Activated T-helper 17 cell treated with anti-CD3 and anti-CD28 coated beads, Interleukin-2, amount 50 U/mL, for 72 hours (primary cell): ENCODE measurements around the gene THBS2. TPM values are rescaled to one million over a fixed set of nuclear protein-coding genes. Genes with fewer than 3 reads are reported as not detected.
"Not testable (repeated sequence)": the region's sequence is repeated elsewhere in the genome, so short reads cannot be mapped to it uniquely, and the experiment has no call there.

Experiments
- ATAC-seq: fragments of 150-1000 bp; cut with Tn5 transposase; replicated peaks from 2 replicates; pipeline ENCODE4 v1.10.0; 2021; ENCODE audit warnings: mild to moderate bottlenecking, moderate library complexity
- H3K27ac Mint-ChIP-seq: one replicate; pipeline ENCODE4 v1.8.0; 2022; ENCODE audit warnings: mixed read lengths
- H3K27me3 Mint-ChIP-seq: one replicate; pipeline ENCODE4 v1.8.0; 2022; ENCODE audit warnings: mixed read lengths
- H3K36me3 Mint-ChIP-seq: one replicate; pipeline ENCODE4 v1.8.0; 2022; ENCODE audit warnings: low read depth, mild to moderate bottlenecking, mixed read lengths
- H3K4me1 Mint-ChIP-seq: one replicate; pipeline ENCODE4 v1.8.0; 2022; ENCODE audit warnings: mixed read lengths
- H3K4me3 Mint-ChIP-seq: one replicate; pipeline ENCODE4 v1.8.0; 2022; ENCODE audit warnings: mild to moderate bottlenecking, mixed read lengths
- H3K9me3 Mint-ChIP-seq: one replicate; pipeline ENCODE4 v1.8.0; 2022; ENCODE audit warnings: mixed read lengths
- total RNA-seq, 2 donors: library from RNA; stranded (reverse); gene quantifications; one replicate each; pipeline ENCODE4 v1.2.3, GENCODE V29; 2022

The THBS2 gene
- total RNA-seq, 2 donors from 2014 or later = not detected

DNA sequence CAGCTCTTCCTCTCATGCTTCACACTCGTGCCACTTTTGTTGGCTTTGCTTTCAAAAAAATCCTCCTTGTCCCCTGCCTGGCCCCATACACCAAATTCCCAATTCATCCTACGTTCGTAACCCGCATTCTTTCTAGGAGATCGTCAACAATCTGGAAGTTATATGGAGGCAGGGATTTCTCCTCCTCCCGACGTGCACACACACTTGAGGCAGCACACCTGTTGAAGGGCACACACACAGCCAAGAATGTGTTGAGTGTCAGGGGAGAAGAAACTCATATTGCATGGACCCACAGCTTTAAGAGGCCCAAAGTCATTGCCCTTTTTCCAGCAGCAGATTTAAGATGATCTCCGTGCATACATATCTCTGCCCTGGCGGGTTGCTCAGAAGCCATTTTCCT lies 28.9 kb downstream of the THBS2 start:
- peaks cover 18% of the 10 kb centered on the region for H3K27me3 Mint-ChIP-seq
- H3K36me3 Mint-ChIP-seq = no peaks in the 10 kb centered on the region

DNA sequence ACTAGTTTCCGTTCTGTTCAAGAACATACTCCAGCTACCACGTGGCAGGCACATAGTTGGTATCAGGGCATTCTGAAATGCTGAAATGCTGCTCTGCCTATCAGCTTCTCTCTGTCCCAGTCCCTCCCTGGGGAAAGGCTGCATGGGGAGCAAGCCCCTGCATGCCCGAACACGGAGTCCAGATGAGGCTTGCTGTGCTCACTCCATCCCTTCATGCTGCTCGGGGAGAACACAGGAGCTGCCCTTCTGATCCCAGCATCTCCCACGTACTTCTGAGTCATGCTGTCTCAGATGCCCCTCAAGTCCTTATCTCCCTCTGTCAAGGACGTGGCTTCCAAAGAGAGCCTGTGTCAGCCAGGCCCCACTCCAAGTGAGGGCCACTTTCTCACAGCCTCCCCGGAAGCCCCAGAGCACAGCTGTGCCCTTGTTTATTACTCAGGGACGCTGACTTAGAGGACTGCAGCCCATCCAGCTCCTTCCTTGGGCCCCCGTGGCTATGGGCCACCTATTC lies 29.4 kb downstream of the THBS2 start:
- Mint-ChIP-seq H3K9me3 (no peaks in the 10 kb centered on the region), H3K27me3 (peaks cover 18% of the 10 kb centered on the region)
- ATAC-seq = no peak

More for the DNA sequence above, 28.9 kb downstream of the THBS2 start:
- H3K27ac Mint-ChIP-seq = no peak overlapping the region
- H3K9me3 Mint-ChIP-seq = no peaks in the 10 kb centered on the region
- H3K4me1 Mint-ChIP-seq = no peaks in the 10 kb centered on the region
- H3K4me3 Mint-ChIP-seq = no peak overlapping the region
- ATAC-seq = no peak

DNA sequence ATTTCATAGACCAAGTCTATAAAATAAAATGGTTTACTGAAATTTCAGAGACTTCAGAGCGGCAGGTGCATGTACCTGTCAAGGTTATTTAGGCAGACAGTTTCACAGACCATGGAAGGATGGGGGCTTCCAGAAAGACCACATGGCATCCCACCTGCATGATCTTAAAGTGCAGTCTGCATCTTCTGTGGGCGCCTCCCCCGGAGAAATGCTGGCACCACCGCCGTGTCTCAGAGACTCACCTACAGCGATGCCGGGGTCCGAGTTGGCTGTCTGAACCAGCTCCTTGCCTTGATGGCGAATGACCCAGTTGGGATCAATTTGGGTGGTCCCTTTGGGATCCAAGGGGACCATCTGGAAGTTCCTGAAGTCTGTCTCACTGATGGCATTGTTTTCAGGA lies 30.6 kb downstream of the THBS2 start:
- Mint-ChIP-seq H3K27ac (no peak overlapping the region), H3K27me3 (peaks cover 18% of the 10 kb centered on the region), H3K9me3 (no peaks in the 10 kb centered on the region), H3K36me3 (no peaks in the 10 kb centered on the region), H3K4me3 (no peak overlapping the region), H3K4me1 (no peaks in the 10 kb centered on the region)
- no peak for ATAC-seq

More for the DNA sequence above, 29.4 kb downstream of the THBS2 start:
- H3K4me1 Mint-ChIP-seq = no peaks in the 10 kb centered on the region
- H3K36me3 Mint-ChIP-seq = no peaks in the 10 kb centered on the region
- H3K27ac Mint-ChIP-seq = no peak overlapping the region
- H3K4me3 Mint-ChIP-seq = no peak overlapping the region

- H3K36me3 Mint-ChIP-seq = no peaks in the 10 kb centered on the region
- no peak overlapping the region for H3K4me3 Mint-ChIP-seq
- H3K4me1 Mint-ChIP-seq = no peaks in the 10 kb centered on the region
- peaks cover 18% of the 10 kb centered on the region for H3K27me3 Mint-ChIP-seq
- H3K27ac Mint-ChIP-seq = no peak overlapping the region
- no peaks in the 10 kb centered on the region for H3K9me3 Mint-ChIP-seq
- no peak for ATAC-seq
Observed at GRCh38 chr6:169222126-169222525, 31.5 kb downstream of the THBS2 start.

- Mint-ChIP-seq H3K27me3 (peaks cover 13% of the 10 kb centered on the region), H3K4me3 (no peak overlapping the region), H3K9me3 (no peaks in the 10 kb centered on the region), H3K4me1 (no peaks in the 10 kb centered on the region), H3K27ac (no peak overlapping the region), H3K36me3 (no peaks in the 10 kb centered on the region)
- no peak for ATAC-seq
Observed at GRCh38 chr6:169221264-169221663, 32.4 kb downstream of the THBS2 start.

GRCh38 chr6:169220068-169220964 lies 33.3 kb downstream of the THBS2 start:
- Mint-ChIP-seq H3K27me3 (peaks cover 8% of the 10 kb centered on the region), H3K4me3 (no peak overlapping the region), H3K9me3 (no peaks in the 10 kb centered on the region), H3K36me3 (no peaks in the 10 kb centered on the region), H3K27ac (no peak overlapping the region), H3K4me1 (no peaks in the 10 kb centered on the region)
- no peak for ATAC-seq

DNA sequence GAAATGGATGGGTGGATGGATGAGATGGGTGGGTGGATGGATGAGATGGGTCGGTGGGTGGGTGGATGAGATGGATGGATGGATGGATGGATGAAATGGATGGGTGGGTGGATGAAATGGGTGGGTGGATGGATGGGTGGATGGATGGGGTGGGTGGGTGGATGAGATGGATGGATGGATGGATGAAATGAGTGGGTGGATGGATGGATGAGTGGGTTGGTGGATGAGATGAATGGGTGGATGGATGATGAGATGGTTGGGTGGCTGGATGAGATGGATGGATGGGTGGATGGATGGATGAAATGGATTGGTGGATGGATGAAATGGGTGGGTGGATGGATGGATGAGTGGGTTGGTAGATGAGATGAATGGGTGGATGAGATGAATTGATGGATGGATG lies 35.7 kb downstream of the THBS2 start:
- Mint-ChIP-seq H3K4me1 (peaks cover 4% of the 10 kb centered on the region), H3K27me3 (no peaks in the 10 kb centered on the region), H3K36me3 (no peaks in the 10 kb centered on the region), H3K4me3 (no peak overlapping the region), H3K9me3 (no peaks in the 10 kb centered on the region), H3K27ac (no peak overlapping the region)
- ATAC-seq = no peak

- H3K9me3 Mint-ChIP-seq = peaks cover 1% of the 10 kb centered on the region
- H3K4me1 Mint-ChIP-seq = peaks cover 5% of the 10 kb centered on the region
- no peak overlapping the region for H3K4me3 Mint-ChIP-seq
- no peak for ATAC-seq
- H3K27me3 Mint-ChIP-seq = no peaks in the 10 kb centered on the region
- no peaks in the 10 kb centered on the region for H3K36me3 Mint-ChIP-seq
- no peak overlapping the region for H3K27ac Mint-ChIP-seq
Observed at GRCh38 chr6:169216830-169217229, 36.8 kb downstream of the THBS2 start.

DNA sequence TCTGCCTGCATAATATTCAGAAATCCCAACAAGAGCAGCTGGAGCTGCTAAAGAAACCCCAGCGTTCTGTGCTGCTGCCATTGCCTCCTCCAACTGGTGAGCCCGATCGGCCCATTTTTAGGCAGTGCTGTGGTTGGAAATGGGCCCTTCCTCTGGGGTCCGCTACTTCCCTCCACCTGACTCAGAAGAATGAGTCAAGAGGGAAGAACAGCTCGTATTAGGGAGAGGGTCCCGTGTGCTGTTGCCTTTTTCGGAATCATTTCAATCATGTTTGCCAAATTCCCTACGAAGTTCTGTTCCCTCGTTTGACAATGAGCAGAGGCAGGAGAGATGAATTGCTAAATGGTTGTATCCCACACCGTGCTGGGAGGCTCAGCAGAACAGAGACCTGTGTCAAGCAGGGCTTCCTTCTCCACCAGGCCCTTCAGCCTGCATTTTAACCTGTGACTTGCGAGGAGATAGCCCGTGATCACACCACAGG lies 38.4 kb downstream of the THBS2 start:
- Mint-ChIP-seq H3K27ac (peak overlapping the region; percentile 65), H3K27me3 (no peaks in the 10 kb centered on the region), H3K9me3 (peaks cover 6% of the 10 kb centered on the region), H3K4me3 (no peak overlapping the region), H3K36me3 (no peaks in the 10 kb centered on the region), H3K4me1 (peaks cover 9% of the 10 kb centered on the region)
- ATAC-seq = no peak

DNA sequence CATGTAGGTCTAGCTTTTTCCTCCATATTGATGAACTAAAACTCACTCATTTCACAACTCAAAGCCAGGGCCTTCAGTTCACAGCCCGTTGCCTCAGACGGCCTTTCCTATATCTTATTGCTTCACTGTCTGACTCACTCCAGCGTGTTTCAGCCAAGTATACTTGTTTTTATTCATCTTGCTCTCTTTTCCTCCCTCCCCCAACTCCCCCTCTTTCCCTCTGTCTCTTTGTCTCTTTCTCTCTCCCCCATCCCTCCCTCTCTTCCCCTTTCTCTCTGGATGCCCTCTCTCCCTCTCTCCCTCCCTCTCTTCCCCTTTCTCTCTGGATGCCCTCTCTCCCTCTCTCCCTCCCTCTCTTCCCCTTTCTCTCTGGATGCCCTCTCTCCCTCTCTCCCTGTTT lies 38.9 kb downstream of the THBS2 start:
- H3K9me3 Mint-ChIP-seq, H3K36me3 Mint-ChIP-seq, H3K4me1 Mint-ChIP-seq, ATAC-seq, H3K4me3 Mint-ChIP-seq, H3K27me3 Mint-ChIP-seq: not testable (repeated sequence)
- H3K27ac Mint-ChIP-seq = peak overlapping the region; percentile 65

DNA sequence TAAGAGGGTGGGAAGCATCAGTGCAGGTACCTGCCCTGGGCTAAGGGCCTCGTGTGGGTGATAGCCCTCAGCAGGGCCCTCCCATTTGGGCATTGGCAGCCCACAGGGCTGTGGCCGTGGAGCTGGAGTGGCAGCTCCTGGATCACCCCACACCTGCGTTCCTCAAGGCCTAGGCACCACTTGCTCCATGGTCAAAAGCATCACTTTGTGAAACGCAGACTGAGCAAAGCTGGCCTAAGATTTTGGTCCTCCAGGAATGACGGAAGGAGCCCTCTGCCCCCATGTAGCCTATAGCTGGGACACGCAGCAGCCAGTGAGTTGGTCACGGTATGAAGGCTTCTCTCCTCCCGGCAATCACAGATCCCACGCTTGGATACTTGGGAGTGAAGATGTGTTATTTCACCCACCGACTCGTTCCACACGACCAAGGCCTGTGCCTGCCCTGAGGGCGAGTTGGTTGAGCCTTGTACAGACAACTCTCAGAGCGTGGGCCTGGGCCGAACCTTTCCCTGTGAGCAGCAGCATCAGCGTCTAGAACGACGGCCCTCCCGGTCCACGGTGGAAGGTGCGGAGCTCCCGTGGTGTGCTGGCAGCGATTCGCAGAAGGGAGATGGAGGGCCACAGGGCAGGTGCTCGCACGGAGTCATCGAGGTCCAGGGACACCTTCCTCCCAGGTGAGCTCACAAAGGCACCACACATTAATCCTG lies 39.7 kb downstream of the THBS2 start:
- H3K27ac Mint-ChIP-seq = no peak overlapping the region
- no peak for ATAC-seq
- peaks cover 6% of the 10 kb centered on the region for H3K9me3 Mint-ChIP-seq
- H3K27me3 Mint-ChIP-seq = no peaks in the 10 kb centered on the region
- H3K36me3 Mint-ChIP-seq = no peaks in the 10 kb centered on the region
- H3K4me3 Mint-ChIP-seq = no peak overlapping the region
- peaks cover 9% of the 10 kb centered on the region for H3K4me1 Mint-ChIP-seq

- H3K27me3 Mint-ChIP-seq = no peaks in the 10 kb centered on the region
- H3K4me1 Mint-ChIP-seq = peaks cover 9% of the 10 kb centered on the region
- H3K4me3 Mint-ChIP-seq = peak overlapping the region; percentile 15
- H3K27ac Mint-ChIP-seq = no peak overlapping the region
- no peaks in the 10 kb centered on the region for H3K36me3 Mint-ChIP-seq
- H3K9me3 Mint-ChIP-seq = peaks cover 6% of the 10 kb centered on the region
- peak; percentile 100 for ATAC-seq
Observed at GRCh38 chr6:169212897-169213813, 40.5 kb downstream of the THBS2 start.

- peaks cover 9% of the 10 kb centered on the region for H3K4me1 Mint-ChIP-seq
- H3K4me3 Mint-ChIP-seq = peak overlapping the region; percentile 15
- no peaks in the 10 kb centered on the region for H3K27me3 Mint-ChIP-seq
- ATAC-seq = no peak
- peaks cover 8% of the 10 kb centered on the region for H3K9me3 Mint-ChIP-seq
- no peaks in the 10 kb centered on the region for H3K36me3 Mint-ChIP-seq
- H3K27ac Mint-ChIP-seq = no peak overlapping the region
Observed at GRCh38 chr6:169212436-169212835, 41.2 kb downstream of the THBS2 start.

GRCh38 chr6:169211881-169212280 lies 41.8 kb downstream of the THBS2 start:
- Mint-ChIP-seq H3K9me3 (peaks cover 11% of the 10 kb centered on the region), H3K27me3 (peaks cover under 1% of the 10 kb centered on the region), H3K36me3 (no peaks in the 10 kb centered on the region), H3K27ac (no peak overlapping the region), H3K4me3 (peak overlapping the region; percentile 15), H3K4me1 (peaks cover 9% of the 10 kb centered on the region)
- no peak for ATAC-seq
